Stomach (tissue), 4 donors: Measurements from ENCODE around the gene NR2C1.

Source experiments
- EP300 ChIP-seq: sonication (generic); formaldehyde crosslinking; IDR thresholded peaks from one replicate; pipeline ENCODE4 v1.6.1; 2017; ENCODE audit warnings: antibody characterized with exemption
- POLR2A ChIP-seq, 4 donors: fragments of 450-650 bp; IDR thresholded peaks; one replicate each; pipeline ENCODE4 v1.6.1; 2016; ENCODE audit warnings: antibody characterized with exemption in 4 of 4, control low read depth in 2 of 4, mild to moderate bottlenecking in 1 of 4, moderate library complexity in 1 of 4
- POLR2AphosphoS5 ChIP-seq, 3 donors: sonication (generic); formaldehyde crosslinking; IDR thresholded peaks; one replicate each; pipeline ENCODE4 v1.6.1; 2016; ENCODE audit warnings: antibody characterized with exemption in 3 of 3
- TF ChIP-seq, protein P1 (sequence below), 7 experiments: fragments of 450-650 bp in 4 of 7; fragments of 200-600 bp in 3 of 7; sonication (generic) in 3 of 7; IDR thresholded peaks; one replicate each; pipeline ENCODE4 v1.5.1; 2016 to 2019; ENCODE audit warnings: antibody characterized with exemption in 7 of 7, control low read depth in 2 of 7, mild to moderate bottlenecking in 1 of 7

DNA sequence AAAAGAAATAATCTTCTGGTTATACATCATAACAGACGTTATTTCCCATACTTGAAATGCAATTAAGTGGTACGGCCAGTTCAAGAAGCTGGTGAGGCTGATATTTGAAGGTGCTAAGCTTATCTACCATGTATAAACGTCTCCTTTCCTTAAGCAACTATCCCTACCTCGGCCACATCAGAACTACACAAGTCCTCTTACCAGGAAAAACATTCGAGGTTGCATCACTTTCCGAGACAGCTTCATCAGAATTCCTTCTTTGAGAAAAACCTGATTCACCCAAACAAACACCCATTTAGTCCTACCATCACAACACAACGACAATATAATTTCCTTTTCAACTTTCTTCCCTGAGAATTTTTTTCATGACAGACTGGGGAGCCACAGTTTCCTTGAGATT lies 33.9 kb upstream of the NR2C1 start:
- TF ChIP-seq EP300 (no peak), POLR2A (IDR thresholded peaks at IDR 0.05) (no peak), POLR2AphosphoS5 (IDR thresholded peaks at IDR 0.05) (no peak)
- TF ChIP-seq, protein P1, sequence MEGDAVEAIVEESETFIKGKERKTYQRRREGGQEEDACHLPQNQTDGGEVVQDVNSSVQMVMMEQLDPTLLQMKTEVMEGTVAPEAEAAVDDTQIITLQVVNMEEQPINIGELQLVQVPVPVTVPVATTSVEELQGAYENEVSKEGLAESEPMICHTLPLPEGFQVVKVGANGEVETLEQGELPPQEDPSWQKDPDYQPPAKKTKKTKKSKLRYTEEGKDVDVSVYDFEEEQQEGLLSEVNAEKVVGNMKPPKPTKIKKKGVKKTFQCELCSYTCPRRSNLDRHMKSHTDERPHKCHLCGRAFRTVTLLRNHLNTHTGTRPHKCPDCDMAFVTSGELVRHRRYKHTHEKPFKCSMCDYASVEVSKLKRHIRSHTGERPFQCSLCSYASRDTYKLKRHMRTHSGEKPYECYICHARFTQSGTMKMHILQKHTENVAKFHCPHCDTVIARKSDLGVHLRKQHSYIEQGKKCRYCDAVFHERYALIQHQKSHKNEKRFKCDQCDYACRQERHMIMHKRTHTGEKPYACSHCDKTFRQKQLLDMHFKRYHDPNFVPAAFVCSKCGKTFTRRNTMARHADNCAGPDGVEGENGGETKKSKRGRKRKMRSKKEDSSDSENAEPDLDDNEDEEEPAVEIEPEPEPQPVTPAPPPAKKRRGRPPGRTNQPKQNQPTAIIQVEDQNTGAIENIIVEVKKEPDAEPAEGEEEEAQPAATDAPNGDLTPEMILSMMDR (IDR thresholded peaks at IDR 0.05) = no peak
